H1 (cell line): ENCODE results near the gene EHD4. TPM values are rescaled to one million over a fixed set of nuclear protein-coding genes. Genes with fewer than 3 reads are reported as not detected.

Source experiments
- CTCF ChIA-PET: fragments of 300-600 bp; sonication (Branson Sonifier 250); formaldehyde crosslinking; loops from one replicate; lab custom pipeline; 2021; ENCODE audit not compliant: partially characterized antibody; lab: Charles Lee
- POLR2A ChIA-PET: fragments of 300-600 bp; sonication (Branson Sonifier 250); formaldehyde crosslinking; loops from one replicate; lab custom pipeline; 2021; ENCODE audit warnings: inconsistent platforms; ENCODE audit not compliant: partially characterized antibody; lab: Charles Lee
- DNase-seq, 2 experiments: peaks; one replicate each; pipeline versions ENCODE4 v3.0.0 to v3.0.0-alpha.2; 2010 to 2022; ENCODE audit warnings: low spot score in 2 of 2, low read depth in 1 of 2, mixed read lengths in 1 of 2
- FAIRE-seq: peaks from 2 replicates; lab custom pipeline; 2011; peaks lifted over from hg19 to GRCh38; lab: Jason Lieb, UNC
- H2AFZ ChIP-seq: 2 replicates; pipeline ENCODE4 v1.8.1; 2012; ENCODE audit warnings: low read length, inconsistent platforms
- H2AK5ac ChIP-seq: 2 replicates; pipeline ENCODE4 v1.6.1; 2013; ENCODE audit warnings: low read depth, low read length
- H2BK120ac ChIP-seq: replicated peaks from 2 replicates; pipeline ENCODE3; 2013; ENCODE audit warnings: low read depth, low read length, inconsistent platforms
- H2BK12ac ChIP-seq: 2 replicates; pipeline ENCODE4 v1.6.1; 2013; ENCODE audit warnings: low read depth, low read length
- H2BK15ac ChIP-seq: 2 replicates; pipeline ENCODE4 v1.6.1; 2013; ENCODE audit warnings: low read length
- H2BK20ac ChIP-seq: 2 replicates; pipeline ENCODE4 v1.6.1; 2013; ENCODE audit warnings: low read length
- H2BK5ac ChIP-seq: 2 replicates; pipeline ENCODE4 v1.6.1; 2013; ENCODE audit warnings: low read depth, low read length
- H3K14ac ChIP-seq: 2 replicates; pipeline ENCODE4 v1.6.1; 2013; ENCODE audit warnings: inconsistent platforms; ENCODE audit not compliant: insufficient read length
- H3K18ac ChIP-seq: 2 replicates; pipeline ENCODE4 v1.6.1; 2013; ENCODE audit warnings: low read length; ENCODE audit errors: extremely low read depth
- H3K23ac ChIP-seq: 2 replicates; pipeline ENCODE4 v1.6.1; 2013; ENCODE audit warnings: inconsistent platforms; ENCODE audit not compliant: insufficient read length
- H3K23me2 ChIP-seq: 2 replicates; pipeline ENCODE4 v1.6.1; 2013; ENCODE audit warnings: low read depth, low read length
- H3K27ac ChIP-seq: 2 replicates; pipeline ENCODE4 v1.6.1; 2011; ENCODE audit warnings: low read depth, low read length, inconsistent platforms
- H3K27me3 ChIP-seq, 4 experiments: replicated peaks in 1 of 4; 1 replicate in 1 of 4; 2 replicates in 3 of 4; pipeline versions ENCODE4 v1.6.1 to v1.8.1; 2011 to 2013; ENCODE audit warnings: low read length in 3 of 4, mild to moderate bottlenecking in 3 of 4, inconsistent platforms in 2 of 4, mixed read lengths in 2 of 4, moderate library complexity in 1 of 4; ENCODE audit not compliant: control insufficient read depth in 3 of 4, insufficient read depth in 3 of 4; ENCODE audit errors: extremely low read depth in 1 of 4
- H3K36me3 ChIP-seq, 4 experiments: 2 replicates each; pipeline versions ENCODE4 v1.6.1 to v1.8.1; 2011 to 2013; ENCODE audit warnings: mild to moderate bottlenecking in 4 of 4, low read length in 3 of 4, moderate library complexity in 2 of 4, control low read depth in 1 of 4, inconsistent platforms in 1 of 4; ENCODE audit not compliant: insufficient read depth in 4 of 4, control insufficient read depth in 2 of 4
- H3K4ac ChIP-seq: replicated peaks from 2 replicates; pipeline ENCODE3; 2013; ENCODE audit warnings: low read length, low read depth, mixed read lengths, inconsistent platforms; ENCODE audit not compliant: insufficient read length
- H3K4me1 ChIP-seq, 4 experiments: replicated peaks in 1 of 4; 1 replicate in 1 of 4; 2 replicates in 3 of 4; pipeline versions ENCODE4 v1.6.1 to v1.8.1; 2011 to 2013; ENCODE audit warnings: low read length in 3 of 4, inconsistent platforms in 2 of 4, mixed read lengths in 1 of 4; ENCODE audit not compliant: insufficient read depth in 4 of 4, control insufficient read depth in 3 of 4
- H3K4me2 ChIP-seq, 2 experiments: 2 replicates each; pipeline versions ENCODE4 v1.6.1 to v1.8.1; 2011 to 2013; ENCODE audit warnings: low read depth in 2 of 2, low read length in 2 of 2, control low read depth in 1 of 2, inconsistent platforms in 1 of 2, mild to moderate bottlenecking in 1 of 2; ENCODE audit not compliant: insufficient read depth in 1 of 2
- H3K4me3 ChIP-seq, 4 experiments: fragments of 200-600, 300-600 bp in 1 of 4; sonication (generic), shearing (Covaris generic), sonication (Bioruptor Twin) in 1 of 4; 2 replicates each; pipeline versions ENCODE4 v1.5.1 to v1.8.1; 2011 to 2016; ENCODE audit warnings: low read length in 4 of 4, low read depth in 3 of 4, control low read depth in 2 of 4, inconsistent platforms in 2 of 4, mild to moderate bottlenecking in 2 of 4, mixed read lengths in 1 of 4, moderate library complexity in 1 of 4; ENCODE audit not compliant: insufficient read depth in 2 of 4; ENCODE audit errors: extremely low read depth in 1 of 4
- H3K56ac ChIP-seq: replicated peaks from 2 replicates; pipeline ENCODE3; 2013; ENCODE audit warnings: low read depth, mild to moderate bottlenecking, mixed read lengths, low read length, inconsistent platforms; ENCODE audit not compliant: insufficient read length
- H3K79me1 ChIP-seq: 2 replicates; pipeline ENCODE4 v1.6.1; 2013; ENCODE audit warnings: low read depth, low read length, control low read depth
- H3K79me2 ChIP-seq, 2 experiments: 2 replicates each; pipeline versions ENCODE4 v1.6.1 to v1.8.1; 2012 to 2013; ENCODE audit warnings: low read length in 2 of 2, mild to moderate bottlenecking in 2 of 2, inconsistent platforms in 1 of 2; ENCODE audit not compliant: insufficient read depth in 2 of 2, control insufficient read depth in 1 of 2
- H3K9ac ChIP-seq, 4 experiments: replicated peaks in 1 of 4; 1 replicate in 1 of 4; 2 replicates in 3 of 4; pipeline versions ENCODE4 v1.6.1 to v1.8.1; 2011 to 2013; ENCODE audit warnings: low read depth in 3 of 4, low read length in 3 of 4, control low read depth in 2 of 4, mild to moderate bottlenecking in 2 of 4, moderate library complexity in 2 of 4, inconsistent platforms in 1 of 4; ENCODE audit errors: extremely low read depth in 1 of 4
- H3K9me3 ChIP-seq, 2 experiments: 2 replicates each; pipeline versions ENCODE4 v1.6.1 to v1.8.1; 2012 to 2013; ENCODE audit warnings: mild to moderate bottlenecking in 2 of 2, moderate library complexity in 2 of 2, control low read depth in 1 of 2, inconsistent platforms in 1 of 2, low read depth in 1 of 2, low read length in 1 of 2, mixed read lengths in 1 of 2; ENCODE audit not compliant: insufficient read depth in 2 of 2
- H4K20me1 ChIP-seq, 2 experiments: replicated peaks in 1 of 2; 2 replicates each; pipeline versions ENCODE3 to v1.8.1; 2011 to 2013; ENCODE audit warnings: inconsistent platforms in 2 of 2, low read length in 2 of 2, mild to moderate bottlenecking in 1 of 2; ENCODE audit not compliant: insufficient read depth in 2 of 2, control insufficient read depth in 1 of 2
- H4K5ac ChIP-seq: 2 replicates; pipeline ENCODE4 v1.6.1; 2013; ENCODE audit warnings: low read length, low read depth, mixed read lengths, inconsistent platforms; ENCODE audit not compliant: insufficient read length
- H4K8ac ChIP-seq: 2 replicates; pipeline ENCODE4 v1.8.0; 2013; ENCODE audit warnings: mild to moderate bottlenecking, moderate library complexity, low read length, inconsistent platforms; ENCODE audit not compliant: insufficient read depth; ENCODE audit errors: extremely low read depth
- H4K91ac ChIP-seq: replicated peaks from 2 replicates; pipeline ENCODE3; 2013; ENCODE audit warnings: low read length, mixed read lengths, inconsistent platforms; ENCODE audit not compliant: insufficient read length
- FOSL1 ChIP-seq: IDR thresholded peaks from 2 replicates; pipeline ENCODE4 v1.6.1; 2011; ENCODE audit warnings: mild to moderate bottlenecking, low read depth, low read length, moderate library complexity; ENCODE audit not compliant: insufficient read depth
- RXRA ChIP-seq: IDR thresholded peaks from 2 replicates; pipeline ENCODE4 v1.6.1; 2011; ENCODE audit warnings: low read depth, mild to moderate bottlenecking, low read length, moderate library complexity; ENCODE audit not compliant: insufficient read depth
- WGBS, 2 experiments: shearing (Covaris generic) in 1 of 2; methylation state at CpG; one replicate each; pipeline versions ENCODE4 v1.1.6 to v1.1.7; 2013 to 2015; ENCODE audit warnings: low lambda C conversion rate in 2 of 2, mixed read lengths in 2 of 2, inconsistent platforms in 1 of 2, low coverage in 1 of 2, missing lambda C conversion rate in 1 of 2; ENCODE audit not compliant: insufficient replicate concordance in 2 of 2, insufficient coverage in 1 of 2, insufficient read length in 1 of 2; ENCODE audit errors: extremely low coverage in 1 of 2, missing lambda C conversion rate in 1 of 2; 5-methylcytosine and 5-hydroxymethylcytosine counted together
- polyA plus RNA-seq, 7 experiments: library from polyadenylated mRNA; depleted of rRNA in 3 of 7; stranded (reverse) in 5 of 7; unstranded in 2 of 7; fragments of >200 nt in 5 of 7; fragments of 200-250 nt in 2 of 7; gene quantifications; 1 replicate in 5 of 7; 2 replicates in 1 of 7; 4 replicates in 1 of 7; pipeline versions ENCODE4 v1.2.1 to v1.2.3, GENCODE V29; 2011 to 2013; ENCODE audit warnings: missing spikeins in 2 of 7, mixed read lengths in 2 of 7
- total RNA-seq: library from RNA; stranded (reverse); fragmentation: NEBNext Ultra II Directional; extraction: Animal tissue kit (Norgen Biotek cat#: 25700); gene quantifications from 2 replicates; pipeline ENCODE4 v1.2.1, GENCODE V29; 2021

EHD4 gene
- total and polyA plus RNA-seq, 2 of the 8 experiments (the other 6 are each of a cell fraction or from before 2014, with no cell fraction given) = 17.5 to 24.5 TPM

- Histone ChIP-seq H4K20me1 (no peaks in the 10 kb centered on the region), H3K23me2 (no peaks in the 10 kb centered on the region), H2BK15ac (no peak overlapping the region), H3K9me3 (no peaks in the 10 kb centered on the region), H3K23ac (no peak overlapping the region), H4K8ac (no peak overlapping the region), H3K4ac (no peak overlapping the region), H2AFZ (peak overlapping the region; percentile 44; the same call in 1 of the 2 replicates), H3K27ac (no peak overlapping the region), H2BK20ac (no peak overlapping the region), H3K9ac (no peak overlapping the region), H3K27me3 (no peaks in the 10 kb centered on the region), H3K79me2 (no peaks in the 10 kb centered on the region), H3K56ac (no peak overlapping the region), H3K4me2 (no peak overlapping the region), H3K18ac (no peak overlapping the region), H3K14ac (no peak overlapping the region), H3K36me3 (no peaks in the 10 kb centered on the region), H4K5ac (no peak overlapping the region), H2BK12ac (no peak overlapping the region), H2BK5ac (no peak overlapping the region), H2BK120ac (no peak overlapping the region), H3K4me1 (peaks cover 0 to 5% (median 1%) of the 10 kb centered on the region in 4 experiments; a peak in 4 of 7 replicates), H2AK5ac (no peak overlapping the region), H3K79me1 (no peaks in the 10 kb centered on the region), H4K91ac (no peak overlapping the region), H3K4me3 (no peak overlapping the region)
- DNase-seq (no peak), FAIRE-seq (no peak)
- ChIA-PET CTCF (interaction anchor here (1.1 to 16.4 kb wide), 7 partner anchors 10 to 140 kb away, joined by 3 to 252 read pairs (median 34); no protein-coding TSS in a partner anchor), POLR2A (no interaction called here)
- 85% methylated on average over 11 of the region's 11 CpGs; no CpG with 5 or more reads in 1 of the 2 experiments for WGBS, 2 experiments
- TF ChIP-seq RXRA = no peak
- no peak for TF ChIP-seq FOSL1
Observed at GRCh38 chr15:41993472-41994170, 21.3 kb upstream of the EHD4 start.
